Measurements from ENCODE around the gene QPCT.
A peak's percentile ranks its signal among the peaks of the same experiment; 100 is the strongest.

Gene QPCT

DNA sequence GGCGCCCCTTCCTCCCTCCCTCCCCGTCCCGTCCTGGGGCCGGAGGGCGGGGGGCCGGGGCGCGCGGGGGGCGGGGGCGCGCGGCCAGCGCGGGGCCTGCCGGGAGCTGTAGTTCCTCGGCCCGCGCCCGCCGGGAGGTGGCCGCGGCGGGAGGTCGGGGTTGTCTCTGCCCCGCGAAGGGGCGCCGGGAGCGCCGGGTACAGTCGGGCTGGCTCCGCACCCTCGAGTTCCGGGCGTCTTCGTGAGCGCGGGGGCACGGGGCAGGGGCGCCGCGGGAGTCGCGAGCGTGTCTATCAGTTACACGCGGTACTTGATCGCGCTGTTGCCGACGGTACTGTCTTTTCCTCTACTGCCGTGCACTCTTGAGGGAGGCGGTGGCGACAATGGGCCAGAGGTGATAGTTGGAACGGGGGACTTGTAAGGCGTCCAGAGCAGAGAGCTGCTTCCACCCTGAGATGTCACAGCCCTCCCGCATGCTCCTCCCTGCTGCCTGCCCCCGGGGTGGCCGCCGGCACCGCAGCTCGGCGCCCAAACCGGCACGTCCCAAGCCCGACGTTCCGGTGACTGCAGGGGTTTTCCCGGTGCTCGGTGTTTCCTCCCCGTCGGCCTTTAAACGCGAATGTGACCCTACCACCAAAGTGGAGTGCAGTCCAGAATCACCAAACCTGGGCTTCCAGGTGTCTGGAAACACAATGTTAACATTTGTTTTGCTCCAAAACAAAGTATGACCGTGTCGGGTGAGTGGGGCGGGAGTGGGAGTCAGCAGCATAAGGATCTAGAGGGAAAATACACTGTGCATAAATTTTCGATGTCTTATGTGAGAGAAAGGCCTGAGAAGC lies 19.4 kb upstream of the QPCT start, which contains the start of gene PRKD3:
TSS of gene PRKD3 (minus strand) at position 48 of the 839 bp plus-strand sequence. CDS start 8,309 bp downstream, outside the sequence.
- peak in 1 of 2 experiments; percentile 75 for DNase-seq

DNA sequence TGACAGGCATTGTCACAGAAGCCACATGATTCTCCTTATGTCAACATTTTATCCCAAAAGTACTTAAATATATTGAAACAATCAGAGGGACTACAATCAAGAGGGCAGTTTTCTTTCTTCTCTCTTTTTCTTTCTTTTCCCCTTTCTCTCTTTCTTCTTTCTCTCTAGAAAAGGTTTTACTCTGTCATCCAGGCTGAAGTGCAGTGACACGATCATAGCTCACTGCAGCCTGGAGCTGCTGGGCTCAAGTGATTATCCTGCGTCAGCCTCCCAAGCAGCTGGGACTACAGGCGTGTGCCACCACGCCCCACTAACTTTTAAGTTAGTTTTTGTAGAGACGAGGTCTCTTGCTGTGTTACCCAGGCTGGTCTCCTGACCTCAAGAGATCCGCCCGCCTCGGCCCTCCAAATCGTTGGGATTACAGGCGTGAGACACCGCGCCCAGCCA lies 18.8 kb upstream of the QPCT start:
- DNase-seq, result no peak

DNA sequence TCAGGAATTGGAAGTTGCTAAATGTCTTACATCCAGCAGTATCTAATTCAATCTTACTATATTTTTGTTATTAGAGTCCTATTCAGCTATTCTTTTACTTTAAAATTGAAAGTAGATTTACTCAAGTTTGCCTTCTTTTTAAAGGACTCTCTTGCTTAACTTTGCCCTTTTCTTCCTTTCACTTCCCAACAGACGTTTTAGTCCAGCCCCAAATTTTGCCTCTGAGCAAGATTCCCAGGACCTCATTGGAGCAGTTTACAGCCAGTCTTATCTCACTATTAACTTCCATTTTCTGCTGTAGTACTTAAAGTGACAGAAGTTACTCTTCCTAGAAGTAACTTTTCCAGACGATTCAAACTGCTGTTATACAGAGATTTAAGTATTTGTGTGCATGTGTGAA lies 18.1 kb upstream of the QPCT start:
- DNase-seq, result no peak

DNA sequence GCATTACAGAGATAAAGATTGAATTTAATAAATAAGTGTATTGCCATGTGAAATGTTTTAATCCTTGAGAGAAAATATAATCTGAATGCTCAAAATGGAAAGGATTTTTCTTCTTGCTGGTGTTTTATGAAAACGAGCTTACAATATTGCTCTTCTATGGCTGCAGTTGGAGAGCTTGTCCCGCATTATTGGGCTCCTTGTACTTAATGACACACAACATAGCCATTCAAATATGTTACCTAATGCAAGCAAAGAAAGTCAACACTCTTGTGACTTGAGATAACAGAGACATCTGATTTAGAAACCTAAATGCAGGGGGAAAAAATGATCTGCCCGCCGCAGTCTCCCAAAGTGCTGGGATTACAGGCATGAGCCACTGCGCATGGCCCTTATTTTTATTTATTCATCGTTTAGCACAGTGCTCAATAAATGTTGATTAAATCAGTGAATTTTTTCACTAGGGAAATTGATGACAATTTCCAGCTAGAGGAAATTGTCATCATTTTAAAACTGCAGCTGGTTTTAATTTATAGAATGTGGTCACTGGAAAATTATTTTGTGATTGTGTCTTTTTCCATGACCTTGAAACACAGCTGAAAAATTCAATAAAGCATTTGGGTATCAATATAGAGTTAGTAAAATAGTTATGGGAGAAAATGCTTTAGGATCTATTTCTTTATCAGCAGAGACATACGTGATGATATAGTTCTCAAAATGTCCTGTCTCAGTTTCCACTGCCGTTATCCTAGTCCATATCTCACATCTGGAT lies 17.4 kb upstream of the QPCT start:
- no peak for DNase-seq

- no peak for DNase-seq
Observed at GRCh38 chr2:37330681-37331080, 13.7 kb upstream of the QPCT start.

GRCh38 chr2:37332560-37332959 lies 11.9 kb upstream of the QPCT start:
- DNase-seq, result no peak

DNA sequence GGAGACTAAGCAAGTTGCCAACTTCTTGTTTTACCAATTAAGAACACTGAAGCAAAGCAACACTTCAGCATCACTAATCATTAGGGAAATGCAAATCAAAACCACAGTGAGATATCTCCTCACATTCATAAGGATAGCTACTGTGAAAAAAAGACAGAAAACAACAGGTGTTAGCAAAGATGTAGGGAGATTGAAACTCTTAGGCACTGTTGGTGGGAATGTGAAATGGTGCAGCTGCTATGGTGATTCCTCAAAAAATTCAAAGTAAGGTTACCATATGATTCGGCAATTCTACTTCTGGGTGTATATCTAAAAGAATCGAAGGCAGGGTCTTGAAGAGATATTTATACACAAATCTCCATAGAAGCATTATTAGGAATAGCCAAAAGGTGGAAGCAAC lies 11.2 kb upstream of the QPCT start:
- DNase-seq, result no peak

- DNase-seq, result no peak
Observed at GRCh38 chr2:37335604-37336003, 8.8 kb upstream of the QPCT start.

- DNase-seq, result no peak
Observed at GRCh38 chr2:37337620-37338280, 6.7 kb upstream of the QPCT start.

GRCh38 chr2:37338933-37339332 lies 5.5 kb upstream of the QPCT start:
- no peak for DNase-seq

DNA sequence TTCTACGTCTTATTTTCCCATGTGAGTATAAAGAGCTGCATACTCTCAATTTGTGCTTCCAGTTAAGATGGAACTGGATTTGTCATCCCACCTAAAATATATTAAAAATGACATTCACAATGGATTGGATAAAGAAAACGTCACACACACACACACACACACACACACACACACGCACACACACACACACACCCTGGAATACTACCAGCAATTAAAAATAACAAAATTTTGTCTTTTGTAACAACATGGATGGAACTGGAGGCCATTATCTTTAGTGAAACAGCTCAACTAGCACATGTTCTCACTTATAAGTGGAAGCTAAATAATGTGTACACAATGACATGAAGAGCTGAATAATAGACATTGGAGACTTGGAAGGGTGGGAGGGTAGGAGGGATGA lies 3.8 kb upstream of the QPCT start:
- no peak for DNase-seq

DNA sequence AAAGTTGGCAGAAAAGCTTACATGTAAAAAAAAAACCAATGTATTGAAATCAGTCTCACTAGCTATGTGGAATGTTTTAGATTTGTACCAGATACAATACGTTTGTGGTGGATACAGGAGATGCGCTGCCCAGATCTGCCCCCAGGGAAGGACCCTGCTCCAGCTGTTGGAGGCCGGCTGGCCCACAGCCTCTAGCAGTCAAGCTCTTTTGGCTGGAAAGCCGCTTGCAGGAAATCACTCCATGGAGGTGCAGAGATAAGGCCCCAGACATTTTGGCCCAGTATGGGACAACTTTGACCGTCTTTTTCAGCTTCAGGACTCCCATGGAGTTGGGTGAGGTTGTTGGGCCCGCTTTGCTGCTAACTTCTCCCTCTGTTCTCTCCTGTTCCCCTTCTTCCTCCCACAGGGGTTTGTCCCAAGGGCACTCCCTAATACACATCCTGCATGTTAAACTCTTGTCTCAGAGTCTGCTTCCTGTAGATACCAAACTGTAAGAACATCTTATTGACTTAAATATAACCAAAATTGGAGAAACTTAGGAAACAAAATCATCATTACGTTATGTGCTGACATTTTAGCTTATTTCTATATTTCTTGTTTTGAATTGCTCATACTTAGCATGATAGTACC lies 1.7 kb upstream of the QPCT start:
- no peak for DNase-seq

DNA sequence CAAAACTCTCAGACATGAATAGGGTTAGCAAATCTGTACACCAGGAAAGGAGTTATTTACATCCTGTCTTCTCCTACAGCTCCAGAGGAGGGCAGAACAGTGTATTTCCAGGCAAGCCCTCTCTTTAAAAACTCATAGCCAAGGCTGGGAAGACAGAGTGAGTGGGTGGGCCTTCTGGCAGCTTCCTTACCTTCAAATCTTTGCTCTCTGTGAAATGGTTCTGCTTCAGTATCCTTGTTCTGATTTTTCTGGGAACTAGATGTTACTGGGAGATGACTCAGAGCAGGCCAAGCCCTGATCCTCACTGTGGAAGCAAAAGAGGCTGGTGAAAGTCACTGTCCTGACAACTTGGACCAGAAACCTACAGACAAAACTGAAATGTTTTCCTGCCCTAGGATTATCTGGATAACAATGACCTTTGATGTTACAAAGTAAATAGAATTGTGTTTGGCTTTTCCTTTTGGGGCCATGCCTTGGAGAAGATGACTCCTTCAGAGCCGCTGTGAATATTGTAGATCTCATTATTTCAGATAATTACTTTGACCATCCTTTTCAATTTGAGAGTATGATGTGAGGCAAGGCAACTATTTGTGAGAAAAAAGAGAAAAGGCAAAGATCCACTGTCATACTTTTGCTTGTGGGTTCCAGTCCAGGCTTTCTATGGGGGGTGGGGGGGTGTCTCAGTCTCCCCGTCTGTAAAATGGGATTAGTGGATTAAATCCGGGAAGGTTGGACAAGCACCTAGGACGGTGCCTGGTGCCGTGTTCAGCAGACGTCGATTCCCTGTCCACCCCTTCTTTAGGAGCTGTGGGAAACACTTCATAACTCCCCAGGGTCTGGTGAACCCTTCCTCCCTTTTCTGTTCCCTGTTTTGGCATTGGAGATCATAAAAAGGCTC lies 644 bp upstream of the QPCT start:
- peak in 1 of 2 experiments; percentile 23 for DNase-seq

GRCh38 chr2:37348155-37348554 lies 3.7 kb downstream of the QPCT start:
- DNase-seq, result no peak

GRCh38 chr2:37349231-37349860 lies 4.9 kb downstream of the QPCT start:
- no peak for DNase-seq

- peak in 1 of 2 experiments; percentile 9 for DNase-seq
Observed at GRCh38 chr2:37350034-37350433, 5.6 kb downstream of the QPCT start.

DNA sequence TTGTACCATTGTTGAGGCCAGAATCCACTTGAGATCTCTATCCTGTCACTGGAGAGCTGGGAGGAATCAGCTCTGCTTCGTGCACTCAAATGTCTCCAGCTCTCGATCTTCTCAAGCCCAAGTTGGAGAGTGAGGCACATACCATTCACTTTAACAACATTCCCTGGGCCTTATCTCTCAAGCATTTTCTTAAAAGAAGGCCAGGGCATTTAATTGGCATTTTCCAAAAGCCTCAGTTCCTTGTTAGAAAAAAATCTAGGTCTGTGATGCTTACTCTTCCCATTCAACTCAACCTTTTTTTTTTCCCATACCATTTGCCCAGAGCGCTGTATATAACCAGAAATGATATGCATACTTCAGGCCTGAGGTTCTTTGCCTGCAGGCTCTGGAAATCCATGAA lies 10.1 kb downstream of the QPCT start:
- no peak for DNase-seq

DNA sequence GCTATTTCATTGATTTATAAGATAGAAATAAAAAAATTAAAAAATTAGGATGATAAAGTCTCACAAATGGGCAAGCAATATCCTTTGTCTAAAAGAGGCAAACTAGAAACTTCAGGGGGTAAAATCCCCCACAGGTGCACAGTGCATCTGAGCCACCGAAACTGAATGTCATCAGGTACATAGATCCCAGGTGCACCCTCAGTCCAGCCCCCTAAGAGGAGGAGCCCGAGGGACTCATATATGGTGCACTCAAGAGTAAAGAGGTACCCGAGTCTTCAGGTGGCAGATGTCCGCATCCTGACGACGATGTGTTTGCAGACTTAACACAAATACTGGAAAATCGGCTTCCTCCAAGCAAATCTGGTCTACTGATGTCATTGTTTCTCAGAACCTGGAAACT lies 11.3 kb downstream of the QPCT start:
- no peak for DNase-seq

DNA sequence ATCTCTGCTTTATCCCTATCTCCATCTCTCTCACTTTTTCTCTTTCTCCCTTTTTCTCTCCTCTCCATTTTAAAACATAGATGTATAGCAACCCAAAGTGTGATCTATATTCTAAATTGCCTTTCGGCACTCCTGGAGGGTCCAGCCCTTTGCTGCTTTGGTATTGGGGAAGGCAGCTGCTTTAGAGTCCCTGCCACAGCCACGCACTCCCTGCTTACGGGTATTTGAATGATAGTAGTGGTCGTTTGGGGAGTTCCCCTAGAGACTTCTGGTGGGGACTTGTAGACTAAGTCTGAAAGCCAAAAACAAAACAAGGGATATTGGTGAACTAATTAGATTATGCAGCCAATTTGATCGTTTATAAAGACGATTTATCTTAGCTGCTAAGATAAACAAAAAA lies 11.9 kb downstream of the QPCT start:
- no peak for DNase-seq

- DNase-seq, result no peak
Observed at GRCh38 chr2:37357069-37357468, 12.6 kb downstream of the QPCT start.

GRCh38 chr2:37357530-37357929 lies 13.1 kb downstream of the QPCT start:
- peak; percentile 14 to 50 for DNase-seq

Data from NCI-H526 (cell line).